ENCODE measurements around the gene NR2E1.

The NR2E1 gene

DNA sequence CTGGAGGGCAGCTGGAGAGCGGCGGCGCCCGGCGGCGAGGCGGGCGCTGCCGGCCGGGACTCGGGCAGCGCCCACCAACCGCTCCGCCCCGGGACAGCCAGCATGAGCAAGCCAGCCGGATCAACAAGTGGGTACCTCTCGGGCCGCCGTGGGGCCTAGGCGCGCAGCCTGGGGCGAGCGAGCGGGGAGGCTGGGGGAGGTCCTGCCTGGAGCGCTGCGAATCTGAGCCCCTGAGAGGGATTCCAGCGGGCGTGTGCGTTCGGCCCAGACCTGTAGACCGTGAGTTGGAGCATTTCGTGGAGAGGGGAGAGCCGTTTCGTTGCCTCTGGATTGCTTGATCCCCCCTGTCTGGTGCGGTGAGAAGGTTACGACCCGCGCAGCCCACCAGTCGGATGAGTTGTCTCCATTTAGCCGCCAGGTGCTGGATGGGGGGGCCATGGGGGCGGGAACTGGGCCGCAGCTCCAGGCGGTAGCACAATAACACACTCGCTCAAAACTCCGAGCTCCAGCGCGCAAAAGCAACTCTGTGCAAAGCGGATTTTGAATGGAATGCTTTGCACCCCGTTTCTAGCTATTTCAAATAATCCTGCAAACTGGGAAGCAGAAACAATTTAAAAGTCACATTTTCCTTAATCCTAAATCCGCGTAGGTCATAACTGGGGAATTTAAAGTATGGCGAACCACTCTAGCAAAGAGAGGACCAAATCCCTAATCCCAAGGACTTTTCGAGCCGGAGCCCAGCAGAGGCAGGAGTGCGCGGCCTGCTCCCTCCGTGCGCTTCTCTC, 1.0 kb downstream of the NR2E1 start:
- H3K36me3 ChIP-seq = no peaks in the 10 kb centered on the region
- peaks cover 0 to 99% of the 10 kb centered on the region in 2 donors for H3K27me3 ChIP-seq
- no peaks in the 10 kb centered on the region for H3K9me3 ChIP-seq
- no peak for DNase-seq
- H3K27ac ChIP-seq = no peak overlapping the region
- H3K4me3 ChIP-seq = no peak overlapping the region
- TF ChIP-seq, protein P1, sequence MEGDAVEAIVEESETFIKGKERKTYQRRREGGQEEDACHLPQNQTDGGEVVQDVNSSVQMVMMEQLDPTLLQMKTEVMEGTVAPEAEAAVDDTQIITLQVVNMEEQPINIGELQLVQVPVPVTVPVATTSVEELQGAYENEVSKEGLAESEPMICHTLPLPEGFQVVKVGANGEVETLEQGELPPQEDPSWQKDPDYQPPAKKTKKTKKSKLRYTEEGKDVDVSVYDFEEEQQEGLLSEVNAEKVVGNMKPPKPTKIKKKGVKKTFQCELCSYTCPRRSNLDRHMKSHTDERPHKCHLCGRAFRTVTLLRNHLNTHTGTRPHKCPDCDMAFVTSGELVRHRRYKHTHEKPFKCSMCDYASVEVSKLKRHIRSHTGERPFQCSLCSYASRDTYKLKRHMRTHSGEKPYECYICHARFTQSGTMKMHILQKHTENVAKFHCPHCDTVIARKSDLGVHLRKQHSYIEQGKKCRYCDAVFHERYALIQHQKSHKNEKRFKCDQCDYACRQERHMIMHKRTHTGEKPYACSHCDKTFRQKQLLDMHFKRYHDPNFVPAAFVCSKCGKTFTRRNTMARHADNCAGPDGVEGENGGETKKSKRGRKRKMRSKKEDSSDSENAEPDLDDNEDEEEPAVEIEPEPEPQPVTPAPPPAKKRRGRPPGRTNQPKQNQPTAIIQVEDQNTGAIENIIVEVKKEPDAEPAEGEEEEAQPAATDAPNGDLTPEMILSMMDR (IDR thresholded peaks at IDR 0.05) = no peak
- intact Hi-C loops (cut with DNase I; ENCODE audit: low total_unique reads) = no loop called here
- peaks cover 0 to 56% (median 48%) of the 10 kb centered on the region in 4 donors for H3K4me1 ChIP-seq

DNA sequence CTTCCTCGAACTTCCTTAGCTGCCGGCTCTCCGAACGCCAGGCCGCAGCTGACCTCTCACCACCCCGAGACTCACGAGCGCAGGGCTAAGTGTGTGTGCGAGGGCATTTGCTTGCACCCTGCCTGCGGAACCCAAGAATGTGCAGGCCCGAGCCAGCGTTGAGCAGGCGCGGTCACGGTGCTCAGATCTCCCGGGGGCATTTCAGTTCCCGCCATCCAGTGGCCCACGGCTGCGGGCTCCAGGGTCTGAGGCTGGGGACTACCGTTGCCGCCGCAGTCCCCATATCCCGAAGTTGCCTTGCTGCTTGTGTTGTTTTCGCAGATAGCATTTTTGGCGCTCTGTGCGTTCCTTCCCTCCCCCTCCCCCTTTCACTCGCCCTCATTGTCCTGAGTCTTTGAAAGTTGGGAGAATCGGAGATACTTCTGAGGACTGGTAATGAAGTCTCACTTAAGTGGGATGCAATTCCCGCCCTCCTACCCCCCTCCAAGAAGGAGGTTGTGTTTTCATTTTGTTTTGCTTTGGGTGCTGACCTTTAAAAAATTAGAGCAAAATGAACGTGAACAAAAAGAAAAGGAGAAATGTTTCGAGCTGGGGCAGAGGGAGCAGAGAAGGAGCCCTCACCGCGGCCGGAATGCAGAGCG, 1.7 kb downstream of the NR2E1 start:
- Histone ChIP-seq H3K27ac (no peak overlapping the region), H3K36me3 (no peaks in the 10 kb centered on the region), H3K9me3 (no peaks in the 10 kb centered on the region), H3K4me1 (peaks cover 0 to 56% (median 48%) of the 10 kb centered on the region in 4 donors), H3K27me3 (peaks cover 0 to 99% of the 10 kb centered on the region in 2 donors), H3K4me3 (peak overlapping the region in 1 of 2 donors; percentile 7)
- TF ChIP-seq, protein P1 (IDR thresholded peaks at IDR 0.05) = no peak
- intact Hi-C loops (cut with DNase I; ENCODE audit: low total_unique reads) = no loop called here
- DNase-seq = no peak

DNA sequence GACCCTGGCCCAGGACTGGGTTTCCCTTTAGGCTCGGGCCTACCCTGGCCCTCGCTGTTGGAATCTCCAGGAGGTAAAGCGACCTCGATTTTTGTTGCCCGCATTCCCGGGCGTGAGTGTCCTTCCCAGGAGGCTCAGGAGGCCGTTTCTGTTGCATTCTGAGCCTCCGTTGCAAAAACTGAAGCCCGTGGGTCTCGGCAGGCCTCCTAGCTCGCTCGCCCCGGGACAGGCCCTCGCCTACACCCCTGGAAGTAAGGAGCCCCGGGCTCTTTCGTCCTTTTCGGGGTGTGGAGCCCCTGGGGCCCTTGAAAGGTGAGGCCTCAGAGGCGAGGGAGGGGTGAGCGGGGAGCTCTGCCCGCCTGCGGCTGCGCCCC, 2.3 kb downstream of the NR2E1 start:
- intact Hi-C loops (cut with DNase I; ENCODE audit: low total_unique reads) = no loop called here
- no peak for DNase-seq

DNA sequence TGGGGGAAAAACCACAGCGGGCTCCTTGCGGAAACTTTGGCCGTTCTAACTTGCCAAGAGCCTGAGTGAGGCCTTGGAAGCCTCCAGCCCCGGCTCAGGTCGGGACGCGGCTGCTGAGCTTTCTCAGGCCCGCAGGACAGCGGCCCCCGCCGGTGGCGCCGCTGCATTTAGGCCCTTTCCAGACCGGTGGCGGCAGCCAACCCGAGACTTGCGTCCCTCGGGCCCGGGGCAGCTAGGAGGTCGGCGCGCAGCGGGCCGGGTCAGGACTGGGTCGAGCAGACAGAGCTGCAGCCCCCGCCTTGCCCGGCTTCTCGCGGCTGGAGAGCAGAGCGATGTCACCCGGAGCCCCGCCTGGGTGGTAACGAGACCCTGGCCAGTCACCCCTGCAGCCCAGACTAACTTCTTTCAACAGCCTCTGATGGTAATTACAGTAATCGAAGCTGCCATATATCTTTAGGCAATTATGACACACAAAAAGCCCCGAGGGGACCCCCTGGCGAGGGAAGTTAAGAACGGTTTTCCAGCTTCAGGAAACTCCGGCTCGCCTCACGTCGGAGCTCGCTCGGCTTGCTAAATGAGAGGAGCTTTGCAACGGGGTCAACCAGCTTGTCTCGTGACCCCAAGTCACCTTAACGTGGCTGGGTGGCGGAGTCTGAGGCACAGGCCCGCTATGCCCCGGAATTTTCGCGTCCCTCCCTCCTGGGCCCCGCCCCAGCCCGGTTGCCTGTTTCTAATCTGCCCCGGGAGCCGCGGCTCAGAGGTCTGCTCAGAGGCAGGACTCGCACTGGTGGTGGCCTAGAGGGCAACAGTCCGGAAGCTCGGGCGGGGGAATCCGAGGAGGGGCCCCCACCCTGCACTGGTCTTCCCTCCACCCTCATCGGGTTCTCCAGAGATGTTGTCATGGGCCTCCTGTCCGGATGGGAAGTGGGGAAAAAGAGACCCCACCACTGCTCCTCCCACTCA, 3.0 kb downstream of the NR2E1 start:
- Histone ChIP-seq H3K27ac (no peak overlapping the region), H3K4me1 (peaks cover 0 to 53% (median 48%) of the 10 kb centered on the region in 4 donors), H3K36me3 (no peaks in the 10 kb centered on the region), H3K4me3 (peak overlapping the region in 1 of 2 donors; percentile 7), H3K27me3 (peaks cover 0 to 99% of the 10 kb centered on the region in 2 donors), H3K9me3 (no peaks in the 10 kb centered on the region)
- intact Hi-C loops (cut with DNase I; ENCODE audit: low total_unique reads) = no loop called here
- TF ChIP-seq, protein P1 (IDR thresholded peaks at IDR 0.05) = no peak
- no peak for DNase-seq

More for the DNA sequence above, 2.3 kb downstream of the NR2E1 start:
- peaks cover 0 to 56% (median 48%) of the 10 kb centered on the region in 4 donors for H3K4me1 ChIP-seq
- peak overlapping the region in 1 of 2 donors; percentile 7 for H3K4me3 ChIP-seq
- no peaks in the 10 kb centered on the region for H3K36me3 ChIP-seq
- TF ChIP-seq, protein P1 (IDR thresholded peaks at IDR 0.05) = no peak
- no peaks in the 10 kb centered on the region for H3K9me3 ChIP-seq
- H3K27ac ChIP-seq = no peak overlapping the region
- H3K27me3 ChIP-seq = peaks cover 0 to 99% of the 10 kb centered on the region in 2 donors

Measured in tibial artery (tissue), 4 donors.